Activated B cell treated with CpG ODN at 0.5 μM for 24 hours (primary cell): ENCODE measurements around the gene VTA1. TPM values are rescaled to one million over a fixed set of nuclear protein-coding genes. Genes with fewer than 3 reads are reported as not detected.
A peak's percentile ranks its signal among the peaks of the same experiment; 100 is the strongest.
"Not testable (repeated sequence)": the region's sequence is repeated elsewhere in the genome, so short reads cannot be mapped to it uniquely, and the experiment has no call there.

Experiments used
- ATAC-seq: fragments of 200-7000 bp; cut with Tn5 transposase; one replicate; pipeline ENCODE4 v1.10.0; 2021; ENCODE audit warnings: low read depth, mild to moderate bottlenecking, moderate library complexity
- CTCF ChIA-PET: fragments of 350-600 bp; sonication (Branson Sonifier 250); formaldehyde crosslinking; loops from one replicate; lab custom pipeline; 2021; ENCODE audit warnings: antibody characterized with exemption; lab: Charles Lee
- POLR2A ChIA-PET: fragments of 350-600 bp; sonication (Branson Sonifier 250); formaldehyde crosslinking; loops from one replicate; lab custom pipeline; 2021; ENCODE audit warnings: antibody characterized with exemption; lab: Charles Lee
- DNase-seq: peaks from one replicate; pipeline ENCODE4 v3.0.0; 2022
- H3K27ac Mint-ChIP-seq: one replicate; pipeline ENCODE4 v1.8.0; 2020; ENCODE audit warnings: mixed read lengths
- H3K27me3 Mint-ChIP-seq: one replicate; pipeline ENCODE4 v1.8.0; 2021; ENCODE audit warnings: mixed read lengths
- H3K36me3 Mint-ChIP-seq: one replicate; pipeline ENCODE4 v1.8.0; 2021; ENCODE audit warnings: low read depth, mixed read lengths
- H3K4me1 Mint-ChIP-seq: one replicate; pipeline ENCODE4 v1.8.0; 2021; ENCODE audit warnings: mixed read lengths
- H3K4me3 Mint-ChIP-seq: one replicate; pipeline ENCODE4 v1.8.0; 2020; ENCODE audit warnings: mild to moderate bottlenecking, mixed read lengths
- H3K9me3 Mint-ChIP-seq: one replicate; pipeline ENCODE4 v1.8.0; 2020; ENCODE audit warnings: mixed read lengths
- CTCF ChIP-seq: fragments of 200-600 bp; IDR thresholded peaks from one replicate; pipeline ENCODE4 v1.8.0; 2022; ENCODE audit warnings: antibody characterized with exemption, mild to moderate bottlenecking
- intact Hi-C: fragments of 100-400 bp; cut with micrococcal nuclease; formaldehyde crosslinking; loops from one replicate; pipeline ENCODE4 v1.15.1; 2024
- total RNA-seq: library from RNA; stranded (reverse); gene quantifications from 2 replicates; pipeline ENCODE4 v1.2.3, GENCODE V29; 2022

Gene VTA1
- total RNA-seq, 1 donor from 2014 or later: 30.3 TPM

- ChIA-PET CTCF (no interaction called here), POLR2A (no interaction called here)
- no peak for ATAC-seq
- Mint-ChIP-seq H3K27me3 (no peaks in the 10 kb centered on the region), H3K27ac (no peak overlapping the region), H3K4me3 (no peak overlapping the region), H3K36me3 (no peaks in the 10 kb centered on the region), H3K9me3 (peaks cover 12% of the 10 kb centered on the region), H3K4me1 (no peaks in the 10 kb centered on the region)
- no peak for TF ChIP-seq CTCF
- DNase-seq: no peak
- intact Hi-C loops: no loop called here
Measured at GRCh38 chr6:142226731-142227130, 79.7 kb downstream of the VTA1 start.

- H3K27me3 Mint-ChIP-seq, intact Hi-C loops, DNase-seq, CTCF ChIA-PET, H3K36me3 Mint-ChIP-seq, POLR2A ChIA-PET, H3K4me3 Mint-ChIP-seq, H3K27ac Mint-ChIP-seq, ATAC-seq, H3K4me1 Mint-ChIP-seq: not testable (repeated sequence)
- peaks cover 12% of the 10 kb centered on the region for H3K9me3 Mint-ChIP-seq
Measured at GRCh38 chr6:142229518-142230270, 82.6 kb downstream of the VTA1 start.

GRCh38 chr6:142232206-142233044 is 85.4 kb downstream of the VTA1 start:
- H3K27me3 Mint-ChIP-seq, POLR2A ChIA-PET, DNase-seq, H3K36me3 Mint-ChIP-seq, ATAC-seq, CTCF ChIA-PET, H3K27ac Mint-ChIP-seq, H3K4me1 Mint-ChIP-seq, intact Hi-C loops: not testable (repeated sequence)
- Mint-ChIP-seq H3K4me3 (peak overlapping the region; percentile 5), H3K9me3 (peaks cover 11% of the 10 kb centered on the region)

- ATAC-seq: no peak
Measured at GRCh38 chr6:142233945-142234682, 87.1 kb downstream of the VTA1 start.

GRCh38 chr6:142235272-142235671 is 88.2 kb downstream of the VTA1 start:
- POLR2A ChIA-PET: no interaction called here
- intact Hi-C loops: no loop called here
- H3K9me3 Mint-ChIP-seq: no peaks in the 10 kb centered on the region
- no peak for TF ChIP-seq CTCF
- peaks cover 4% of the 10 kb centered on the region for H3K4me1 Mint-ChIP-seq
- no peak for DNase-seq
- peaks cover 9% of the 10 kb centered on the region for H3K27me3 Mint-ChIP-seq
- ATAC-seq: no peak
- CTCF ChIA-PET: no interaction called here
- H3K27ac Mint-ChIP-seq: no peak overlapping the region
- no peaks in the 10 kb centered on the region for H3K36me3 Mint-ChIP-seq
- H3K4me3 Mint-ChIP-seq: no peak overlapping the region

More at GRCh38 chr6:142233945-142234682, 87.1 kb downstream of the VTA1 start:
- no peak overlapping the region for H3K4me3 Mint-ChIP-seq
- no peak overlapping the region for H3K27ac Mint-ChIP-seq
- intact Hi-C loops: no loop called here
- H3K36me3 Mint-ChIP-seq: no peaks in the 10 kb centered on the region
- H3K4me1 Mint-ChIP-seq: peaks cover 4% of the 10 kb centered on the region
- peaks cover 3% of the 10 kb centered on the region for H3K9me3 Mint-ChIP-seq
- CTCF ChIA-PET: no interaction called here
- no peak for DNase-seq
- TF ChIP-seq CTCF: no peak
- POLR2A ChIA-PET: no interaction called here
- H3K27me3 Mint-ChIP-seq: peaks cover 9% of the 10 kb centered on the region
